IMR-90 (cell line): Measurements from ENCODE around the gene MAML3. TPM values are rescaled to one million over a fixed set of nuclear protein-coding genes. Genes with fewer than 3 reads are reported as not detected.

Source experiments
- ATAC-seq: fragments of 200-7000 bp; cut with Tn5 transposase; 2 replicates; pipeline ENCODE4 v1.9.1; 2020; ENCODE audit warnings: low read depth, mild to moderate bottlenecking, moderate library complexity
- BruUV-seq: library from RNA; stranded (reverse); fragments of 400-500 nt; replicated peaks from 2 replicates; lab custom pipeline; 2021; lab: Mats Ljungman, UMichigan
- CTCF ChIA-PET: fragments of 300-600 bp; formaldehyde crosslinking; extraction: SDS; loops from one replicate; lab custom pipeline; 2021; ENCODE audit warnings: antibody characterized with exemption; lab: Yijun Ruan, JAX
- POLR2A ChIA-PET: fragments of 300-600 bp; sonication (Branson Sonifier 250); formaldehyde crosslinking; loops from one replicate; lab custom pipeline; 2022; ENCODE audit warnings: antibody characterized with exemption; ENCODE audit not compliant: unreplicated experiment; lab: Charles Lee
- DNase-seq: peaks from one replicate; pipeline ENCODE4 v3.0.0; 2013
- H2AFZ ChIP-seq: replicated peaks from 2 replicates; pipeline ENCODE3; 2013; ENCODE audit warnings: low read length, mild to moderate bottlenecking; ENCODE audit not compliant: poor library complexity
- H2AK5ac ChIP-seq: 2 replicates; pipeline ENCODE4 v1.6.1; 2013; ENCODE audit warnings: low read depth, low read length, inconsistent platforms
- H2AK9ac ChIP-seq: replicated peaks from 2 replicates; pipeline ENCODE3; 2013; ENCODE audit warnings: mild to moderate bottlenecking, low read depth, low read length, moderate library complexity; ENCODE audit not compliant: poor library complexity
- H2BK120ac ChIP-seq: 2 replicates; pipeline ENCODE4 v1.6.1; 2013; ENCODE audit warnings: low read depth, low read length, inconsistent platforms
- H2BK15ac ChIP-seq: 3 replicates; pipeline ENCODE4 v1.6.1; 2013; ENCODE audit warnings: low read depth, low read length, inconsistent platforms
- H2BK20ac ChIP-seq: 2 replicates; pipeline ENCODE4 v1.6.1; 2013; ENCODE audit warnings: low read depth, mild to moderate bottlenecking, inconsistent platforms, low read length, moderate library complexity
- H2BK5ac ChIP-seq: 2 replicates; pipeline ENCODE4 v1.6.1; 2013; ENCODE audit warnings: mild to moderate bottlenecking, low read depth, low read length, inconsistent platforms; ENCODE audit not compliant: poor library complexity, severe bottlenecking
- H3K14ac ChIP-seq: replicated peaks from 2 replicates; pipeline ENCODE4 v1.6.1; 2013; ENCODE audit warnings: low read depth, low read length, inconsistent platforms
- H3K18ac ChIP-seq: 2 replicates; pipeline ENCODE4 v1.6.1; 2013; ENCODE audit warnings: low read depth, low read length, control low read depth
- H3K23ac ChIP-seq: 2 replicates; pipeline ENCODE4 v1.6.1; 2013; ENCODE audit warnings: low read depth, low read length, inconsistent platforms
- H3K27ac ChIP-seq: 2 replicates; pipeline ENCODE4 v1.5.1; 2013; ENCODE audit warnings: mild to moderate bottlenecking, control low read depth, low read length; ENCODE audit not compliant: insufficient read depth
- H3K27me3 ChIP-seq: 2 replicates; pipeline ENCODE4 v1.6.1; 2013; ENCODE audit warnings: low read length; ENCODE audit not compliant: control insufficient read depth, insufficient read depth
- H3K36me3 ChIP-seq: 2 replicates; pipeline ENCODE4 v1.6.1; 2013; ENCODE audit warnings: low read length, mixed read lengths; ENCODE audit not compliant: control insufficient read depth, insufficient read depth
- H3K4ac ChIP-seq: 2 replicates; pipeline ENCODE4 v1.6.1; 2013; ENCODE audit warnings: low read depth, low read length, inconsistent platforms
- H3K4me1 ChIP-seq: 2 replicates; pipeline ENCODE4 v1.6.1; 2013; ENCODE audit warnings: low read length, mixed read lengths; ENCODE audit not compliant: control insufficient read depth, insufficient read depth
- H3K4me2 ChIP-seq: 2 replicates; pipeline ENCODE4 v1.6.1; 2013; ENCODE audit warnings: low read depth, mild to moderate bottlenecking, control low read depth, low read length, moderate library complexity
- H3K4me3 ChIP-seq: 2 replicates; pipeline ENCODE4 v1.5.1; 2013; ENCODE audit warnings: low read depth, mild to moderate bottlenecking, control low read depth, low read length, moderate library complexity; ENCODE audit not compliant: insufficient read depth
- H3K56ac ChIP-seq: 2 replicates; pipeline ENCODE4 v1.6.1; 2013; ENCODE audit warnings: low read length, inconsistent platforms; ENCODE audit not compliant: insufficient read depth; ENCODE audit errors: extremely low read depth
- H3K79me1 ChIP-seq, 2 experiments: 2 replicates each; pipeline ENCODE4 v1.6.1; 2013; ENCODE audit warnings: low read length in 2 of 2, inconsistent platforms in 1 of 2, low read depth in 1 of 2
- H3K9ac ChIP-seq: 2 replicates; pipeline ENCODE4 v1.6.1; 2013; ENCODE audit warnings: low read depth, low read length, control low read depth
- H3K9me1 ChIP-seq: 2 replicates; pipeline ENCODE4 v1.6.1; 2013; ENCODE audit warnings: low read length, inconsistent platforms; ENCODE audit not compliant: insufficient read depth
- H3K9me3 ChIP-seq: 2 replicates; pipeline ENCODE4 v1.6.1; 2013; ENCODE audit warnings: low read length; ENCODE audit not compliant: control insufficient read depth, insufficient read depth
- H4K20me1 ChIP-seq: 2 replicates; pipeline ENCODE4 v1.6.1; 2013; ENCODE audit warnings: low read length, inconsistent platforms; ENCODE audit not compliant: insufficient read depth
- H4K5ac ChIP-seq: 2 replicates; pipeline ENCODE4 v1.6.1; 2013; ENCODE audit warnings: mild to moderate bottlenecking, low read depth, low read length, control low read depth
- H4K8ac ChIP-seq, 2 experiments: 2 replicates each; pipeline ENCODE4 v1.6.1; 2013; ENCODE audit warnings: low read depth in 2 of 2, low read length in 2 of 2, control low read depth in 1 of 2, inconsistent platforms in 1 of 2
- H4K91ac ChIP-seq: 2 replicates; pipeline ENCODE4 v1.6.1; 2013; ENCODE audit warnings: low read depth, low read length, inconsistent platforms; ENCODE audit not compliant: insufficient read depth
- BHLHE40 ChIP-seq: fragments of 150-350 bp; IDR thresholded peaks from 2 replicates; pipeline ENCODE4 v1.6.1; 2016; ENCODE audit warnings: mild to moderate bottlenecking, low read depth, low read length
- CEBPB ChIP-seq: IDR thresholded peaks from 2 replicates; pipeline ENCODE4 v1.6.1; 2012; ENCODE audit warnings: low read depth, low read length, improper control_type of control experiment
- CHD1 ChIP-seq: IDR thresholded peaks from 2 replicates; pipeline ENCODE4 v1.6.1; 2012; ENCODE audit warnings: low read depth, low read length, improper control_type of control experiment
- ELK1 ChIP-seq: fragments of 150-350 bp; IDR thresholded peaks from 2 replicates; pipeline ENCODE4 v1.6.1; 2016; ENCODE audit warnings: low read depth, mild to moderate bottlenecking, low read length, moderate library complexity, borderline replicate concordance
- FOS ChIP-seq: fragments of 150-350 bp; IDR thresholded peaks from 2 replicates; pipeline ENCODE4 v1.6.1; 2016; ENCODE audit warnings: low read depth, low read length
- MAFK ChIP-seq: IDR thresholded peaks from 2 replicates; pipeline ENCODE4 v1.6.1; 2012; ENCODE audit warnings: low read depth, low read length, improper control_type of control experiment
- MAZ ChIP-seq: IDR thresholded peaks from 2 replicates; pipeline ENCODE4 v1.6.1; 2012; ENCODE audit warnings: low read depth, mild to moderate bottlenecking, low read length, improper control_type of control experiment, moderate library complexity, borderline replicate concordance
- MXI1 ChIP-seq: IDR thresholded peaks from 2 replicates; pipeline ENCODE4 v1.6.1; 2012; ENCODE audit warnings: low read depth, mild to moderate bottlenecking, low read length, moderate library complexity, borderline replicate concordance
- NFE2L2 ChIP-seq: fragments of 150-350 bp; IDR thresholded peaks from 2 replicates; pipeline ENCODE4 v1.6.1; 2016; ENCODE audit warnings: low read depth, mild to moderate bottlenecking, low read length
- POLR2A ChIP-seq: IDR thresholded peaks from 2 replicates; pipeline ENCODE4 v1.6.1; 2012; ENCODE audit warnings: mild to moderate bottlenecking, low read depth, low read length
- RAD21 ChIP-seq: IDR thresholded peaks from 2 replicates; pipeline ENCODE4 v1.6.1; 2012; ENCODE audit warnings: low read length, improper control_type of control experiment
- RCOR1 ChIP-seq: IDR thresholded peaks from 2 replicates; pipeline ENCODE4 v1.6.1; 2012; ENCODE audit warnings: mild to moderate bottlenecking, low read length, improper control_type of control experiment; ENCODE audit not compliant: insufficient replicate concordance
- RFX5 ChIP-seq: IDR thresholded peaks from 2 replicates; pipeline ENCODE4 v1.8.0; 2012; ENCODE audit warnings: low read depth, mild to moderate bottlenecking, low read length, moderate library complexity
- SMC3 ChIP-seq: fragments of 150-350 bp; IDR thresholded peaks from 2 replicates; pipeline ENCODE4 v1.6.1; 2016; ENCODE audit warnings: low read depth, mild to moderate bottlenecking, antibody characterized with exemption, low read length, moderate library complexity
- WGBS, 2 experiments: methylation state at CpG; one replicate each; pipeline versions ENCODE4 v1.1.5 to v1.1.7; 2013; ENCODE audit warnings: missing lambda C conversion rate in 2 of 2; ENCODE audit not compliant: insufficient read length in 1 of 2; ENCODE audit errors: extremely low coverage in 2 of 2; 5-methylcytosine and 5-hydroxymethylcytosine counted together
- dilution Hi-C: fragments of 300-500 bp; cut with HindIII; formaldehyde crosslinking; loops from one replicate; pipeline ENCODE4 v1.14.3; 2018; ENCODE audit warnings: low sequenced_read_pairs; ENCODE audit not compliant: unreplicated experiment
- in situ Hi-C: fragments of 300-500 bp; cut with MboI; formaldehyde crosslinking; loops from 3 replicates; pipeline ENCODE4 v1.14.3; 2019; ENCODE audit warnings: low sequenced_read_pairs, inconsistent platforms, mixed read lengths
- intact Hi-C: fragments of 100-400 bp; cut with micrococcal nuclease; formaldehyde crosslinking; loops from 2 replicates; pipeline ENCODE4 v1.10.0; 2022
- polyA plus RNA-seq, 3 experiments: library from polyadenylated mRNA; depleted of rRNA; stranded (reverse); fragments of >200 nt; gene quantifications; 2 replicates each; pipeline ENCODE4 v1.2.3, GENCODE V29; 2012; ENCODE audit warnings: low replicate concordance in 1 of 3
- total RNA-seq: library from RNA; depleted of rRNA; stranded (reverse); fragments of >200 nt; gene quantifications from 2 replicates; pipeline ENCODE4 v1.2.3, GENCODE V29; 2012
- TF ChIP-seq, protein P1 (sequence below): conservative IDR thresholded peaks from 2 replicates; pipeline ENCODE4 v1.5.1; 2012; ENCODE audit warnings: mild to moderate bottlenecking, low read depth, low read length, improper control_type of control experiment
- TF ChIP-seq, protein P2 (sequence below): fragments of 150-350 bp; IDR thresholded peaks from 2 replicates; pipeline ENCODE4 v1.6.1; 2017; ENCODE audit warnings: mild to moderate bottlenecking, antibody characterized with exemption, low read length, low read depth

MAML3 gene
- total and polyA plus RNA-seq, 2 of the 4 experiments (the other 2 are of a cell fraction), result 0.90 to 1.7 TPM

- no peak overlapping the region for H2BK120ac ChIP-seq
- no peak overlapping the region for H3K27ac ChIP-seq
- H4K20me1 ChIP-seq, result no peaks in the 10 kb centered on the region
- H3K4me1 ChIP-seq, result peaks cover 7% of the 10 kb centered on the region
- no peak overlapping the region for H3K18ac ChIP-seq
- no peak overlapping the region for H4K5ac ChIP-seq
- H3K4me3 ChIP-seq, result no peak overlapping the region
- DNase-seq (no peak), ATAC-seq (no peak)
- no peaks in the 10 kb centered on the region for H3K36me3 ChIP-seq
- no peak overlapping the region for H3K4ac ChIP-seq
- no peak overlapping the region for H4K91ac ChIP-seq
- intact Hi-C loops, result no loop called here
- H2AFZ ChIP-seq, result no peak overlapping the region
- H2BK5ac ChIP-seq, result no peak overlapping the region
- no peak overlapping the region for H3K4me2 ChIP-seq
- 88% methylated on average over 2 of the region's 7 CpGs; no CpG with 5 or more reads in 1 of the 2 experiments for WGBS, 2 experiments
- no peak overlapping the region for H3K23ac ChIP-seq
- H4K8ac ChIP-seq, result no peak overlapping the region
- H3K79me1 ChIP-seq, result peaks cover 0 to 2% of the 10 kb centered on the region in 2 experiments; a peak in 2 of 4 replicates
- H3K9me1 ChIP-seq, result 0 out of 2 replicates have a peak, but pooled peaks cover 3% of the 10 kb centered on the region
- no peaks in the 10 kb centered on the region for H3K27me3 ChIP-seq
- no peak overlapping the region for H2BK20ac ChIP-seq
- H3K56ac ChIP-seq, result no peak overlapping the region
- in situ Hi-C loops, result no loop called here
- H3K9ac ChIP-seq, result no peak overlapping the region
- no peak overlapping the region for H2BK15ac ChIP-seq
- no peak overlapping the region for H2AK9ac ChIP-seq
- no peak overlapping the region for H2AK5ac ChIP-seq
- no peaks in the 10 kb centered on the region for H3K9me3 ChIP-seq
- BruUV-seq, result no TSS peak
- CTCF ChIA-PET, result no interaction called here
- TF ChIP-seq MAZ (no peak), MXI1 (no peak), NFE2L2 (no peak), CEBPB (no peak), CHD1 (no peak), SMC3 (no peak), ELK1 (no peak), RFX5 (no peak), RCOR1 (no peak), BHLHE40 (no peak), POLR2A (no peak), FOS (no peak), MAFK (no peak), RAD21 (no peak)
- TF ChIP-seq, protein P1, sequence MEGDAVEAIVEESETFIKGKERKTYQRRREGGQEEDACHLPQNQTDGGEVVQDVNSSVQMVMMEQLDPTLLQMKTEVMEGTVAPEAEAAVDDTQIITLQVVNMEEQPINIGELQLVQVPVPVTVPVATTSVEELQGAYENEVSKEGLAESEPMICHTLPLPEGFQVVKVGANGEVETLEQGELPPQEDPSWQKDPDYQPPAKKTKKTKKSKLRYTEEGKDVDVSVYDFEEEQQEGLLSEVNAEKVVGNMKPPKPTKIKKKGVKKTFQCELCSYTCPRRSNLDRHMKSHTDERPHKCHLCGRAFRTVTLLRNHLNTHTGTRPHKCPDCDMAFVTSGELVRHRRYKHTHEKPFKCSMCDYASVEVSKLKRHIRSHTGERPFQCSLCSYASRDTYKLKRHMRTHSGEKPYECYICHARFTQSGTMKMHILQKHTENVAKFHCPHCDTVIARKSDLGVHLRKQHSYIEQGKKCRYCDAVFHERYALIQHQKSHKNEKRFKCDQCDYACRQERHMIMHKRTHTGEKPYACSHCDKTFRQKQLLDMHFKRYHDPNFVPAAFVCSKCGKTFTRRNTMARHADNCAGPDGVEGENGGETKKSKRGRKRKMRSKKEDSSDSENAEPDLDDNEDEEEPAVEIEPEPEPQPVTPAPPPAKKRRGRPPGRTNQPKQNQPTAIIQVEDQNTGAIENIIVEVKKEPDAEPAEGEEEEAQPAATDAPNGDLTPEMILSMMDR, result no peak
- TF ChIP-seq, protein P2, sequence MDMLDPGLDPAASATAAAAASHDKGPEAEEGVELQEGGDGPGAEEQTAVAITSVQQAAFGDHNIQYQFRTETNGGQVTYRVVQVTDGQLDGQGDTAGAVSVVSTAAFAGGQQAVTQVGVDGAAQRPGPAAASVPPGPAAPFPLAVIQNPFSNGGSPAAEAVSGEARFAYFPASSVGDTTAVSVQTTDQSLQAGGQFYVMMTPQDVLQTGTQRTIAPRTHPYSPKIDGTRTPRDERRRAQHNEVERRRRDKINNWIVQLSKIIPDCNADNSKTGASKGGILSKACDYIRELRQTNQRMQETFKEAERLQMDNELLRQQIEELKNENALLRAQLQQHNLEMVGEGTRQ, result no peak
- dilution Hi-C loops, result no loop called here
- H3K14ac ChIP-seq, result no peak overlapping the region
- POLR2A ChIA-PET, result no interaction called here
Measured at GRCh38 chr4:139969635-139970266, 184.2 kb downstream of the MAML3 start.
